ENCODE data around the gene MYMX. TPM values are rescaled to one million over a fixed set of nuclear protein-coding genes. Genes with fewer than 3 reads are reported as not detected.
A peak's percentile ranks its signal among the peaks of the same experiment; 100 is the strongest.
"Not testable (repeated sequence)": the region's sequence is repeated elsewhere in the genome, so short reads cannot be mapped to it uniquely, and the experiment has no call there.

Gene MYMX
- total and polyA plus RNA-seq, 2 donors from 2014 or later = 1.1 to 2.2 TPM

GRCh38 chr6:44194326-44194725, 22.4 kb upstream of the MYMX start:
- H3K4me3 ChIP-seq (ENCODE audit: low read length in 3 of 3) = no peak overlapping the region
- intact Hi-C loops (cut with DNase I) = no loop called here
- DNase-seq (peak in 1 of 5 donors; percentile 23), FAIRE-seq (no peak)
- H3K27me3 ChIP-seq (ENCODE audit: control insufficient read depth, insufficient read depth, low read length) = no peaks in the 10 kb centered on the region
- no peak overlapping the region for H3K9ac ChIP-seq (ENCODE audit: low read length in 3 of 3)
- H3K27ac ChIP-seq (ENCODE audit: low read depth in 2 of 2, low read length in 2 of 2) = no peak overlapping the region
- no peaks in the 10 kb centered on the region for H3K9me3 ChIP-seq (ENCODE audit: control insufficient read depth in 2 of 3, insufficient read depth in 1 of 3, low read length in 3 of 3)
- H3K4me1 ChIP-seq (ENCODE audit: control insufficient read depth in 2 of 3, insufficient read depth in 2 of 3, low read depth in 1 of 3, low read length in 3 of 3) = no peaks in the 10 kb centered on the region
- no peaks in the 10 kb centered on the region for H3K36me3 ChIP-seq (ENCODE audit: control insufficient read depth in 2 of 3, insufficient read depth in 3 of 3, low read length in 3 of 3)
- TF ChIP-seq CTCF (IDR thresholded peaks at IDR 0.05; ENCODE audit: borderline replicate concordance, extremely low read depth, insufficient read depth) = no peak

- H3K9ac ChIP-seq (ENCODE audit: low read length in 3 of 3); H3K27me3 ChIP-seq (ENCODE audit: control insufficient read depth, insufficient read depth, low read length); FAIRE-seq; H3K9me3 ChIP-seq (ENCODE audit: control insufficient read depth in 2 of 3, insufficient read depth in 1 of 3, low read length in 3 of 3); H3K27ac ChIP-seq (ENCODE audit: low read depth in 2 of 2, low read length in 2 of 2); H3K36me3 ChIP-seq (ENCODE audit: control insufficient read depth in 2 of 3, insufficient read depth in 3 of 3, low read length in 3 of 3); H3K4me3 ChIP-seq (ENCODE audit: low read length in 3 of 3); intact Hi-C loops (cut with DNase I); H3K4me1 ChIP-seq (ENCODE audit: control insufficient read depth in 2 of 3, insufficient read depth in 2 of 3, low read depth in 1 of 3, low read length in 3 of 3): not testable (repeated sequence)
- DNase-seq = peak in 1 of 5 donors; percentile 17
These were observed 20.4 kb upstream of the MYMX start for GRCh38 chr6:44196351-44196750.

GRCh38 chr6:44198684-44199083, 18.0 kb upstream of the MYMX start:
- no peaks in the 10 kb centered on the region for H3K27me3 ChIP-seq (ENCODE audit: control insufficient read depth, insufficient read depth, low read length)
- TF ChIP-seq CTCF (IDR thresholded peaks at IDR 0.05; ENCODE audit: borderline replicate concordance, extremely low read depth, insufficient read depth) = no peak
- no peaks in the 10 kb centered on the region for H3K9me3 ChIP-seq (ENCODE audit: control insufficient read depth in 2 of 3, insufficient read depth in 1 of 3, low read length in 3 of 3)
- intact Hi-C loops (cut with DNase I) = no loop called here
- no peaks in the 10 kb centered on the region for H3K36me3 ChIP-seq (ENCODE audit: control insufficient read depth in 2 of 3, insufficient read depth in 3 of 3, low read length in 3 of 3)
- H3K9ac ChIP-seq (ENCODE audit: low read length in 3 of 3) = no peak overlapping the region
- H3K27ac ChIP-seq (ENCODE audit: low read depth in 2 of 2, low read length in 2 of 2) = no peak overlapping the region
- no peak overlapping the region for H3K4me3 ChIP-seq (ENCODE audit: low read length in 3 of 3)
- peaks cover 0 to 6% (median 0%) of the 10 kb centered on the region in 3 donors for H3K4me1 ChIP-seq (ENCODE audit: control insufficient read depth in 2 of 3, insufficient read depth in 2 of 3, low read depth in 1 of 3, low read length in 3 of 3)
- DNase-seq = no peak
- no peak for FAIRE-seq

GRCh38 chr6:44199883-44200282, 16.8 kb upstream of the MYMX start:
- no peak for TF ChIP-seq CTCF (IDR thresholded peaks at IDR 0.05; ENCODE audit: borderline replicate concordance, extremely low read depth, insufficient read depth)
- Histone ChIP-seq H3K27me3 (ENCODE audit: control insufficient read depth, insufficient read depth, low read length) (no peaks in the 10 kb centered on the region), H3K9me3 (ENCODE audit: control insufficient read depth in 2 of 3, insufficient read depth in 1 of 3, low read length in 3 of 3) (no peaks in the 10 kb centered on the region), H3K27ac (ENCODE audit: low read depth in 2 of 2, low read length in 2 of 2) (no peak overlapping the region), H3K36me3 (ENCODE audit: control insufficient read depth in 2 of 3, insufficient read depth in 3 of 3, low read length in 3 of 3) (no peaks in the 10 kb centered on the region), H3K4me3 (ENCODE audit: low read length in 3 of 3) (no peak overlapping the region), H3K9ac (ENCODE audit: low read length in 3 of 3) (no peak overlapping the region), H3K4me1 (ENCODE audit: control insufficient read depth in 2 of 3, insufficient read depth in 2 of 3, low read depth in 1 of 3, low read length in 3 of 3) (peaks cover 0 to 6% (median 0%) of the 10 kb centered on the region in 3 donors)
- FAIRE-seq (no peak), DNase-seq (peak in 1 of 5 donors; percentile 4)
- intact Hi-C loops (cut with DNase I) = no loop called here

Measured in kidney (tissue), 14 donors.